ENCODE measurements around the gene MPP3. TPM values are rescaled to one million over a fixed set of nuclear protein-coding genes. Genes with fewer than 3 reads are reported as not detected.

Gene MPP3
- total RNA-seq, 1 experiment from 2014 or later, result 5.7 TPM

DNA sequence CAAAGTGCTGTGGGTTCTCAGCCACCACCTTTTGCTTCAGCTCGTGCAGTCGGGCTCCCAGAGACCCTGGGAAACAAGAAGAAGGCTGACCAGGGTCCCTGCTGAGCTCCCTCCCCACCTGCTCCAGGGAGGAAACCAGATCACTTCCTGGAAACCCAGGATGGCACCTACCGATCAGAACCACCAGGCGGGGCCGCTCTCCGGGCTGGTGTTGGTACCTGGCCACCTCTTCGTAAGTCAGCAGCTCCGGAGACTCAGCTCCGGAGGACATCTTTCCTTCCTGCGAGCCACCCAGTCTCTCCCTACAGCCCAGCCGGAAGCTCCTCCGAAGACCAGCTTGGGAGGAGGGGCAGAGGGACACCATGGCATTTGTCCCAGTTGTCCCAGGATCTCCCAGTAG is 18.9 kb downstream of the MPP3 start:
- Histone ChIP-seq H3K4me3 (ENCODE audit: low read depth, low read length, poor library complexity, severe bottlenecking) (no peak overlapping the region), H3K4me1 (ENCODE audit: insufficient read depth, low read length, poor library complexity, severe bottlenecking) (no peaks in the 10 kb centered on the region), H3K27ac (ENCODE audit: low read depth, low read length, poor library complexity, severe bottlenecking) (no peak overlapping the region), H3K27me3 (replicated peaks; ENCODE audit: insufficient read depth, low read depth, low read length, poor library complexity) (no peaks in the 10 kb centered on the region), H3K36me3 (ENCODE audit: insufficient read depth, low read length, poor library complexity, severe bottlenecking) (no peaks in the 10 kb centered on the region), H3K9me3 (ENCODE audit: low read depth, low read length, poor library complexity, severe bottlenecking) (no peaks in the 10 kb centered on the region)
- DNase-seq (ENCODE audit: low spot score), result no peak
- no TSS peak for BruUV-seq (replicated peaks)
- no peak for TF ChIP-seq EZH2 (IDR thresholded peaks at IDR 0.05; ENCODE audit: borderline replicate concordance, low read depth, low read length, poor library complexity, severe bottlenecking)
- TF ChIP-seq, protein P1, sequence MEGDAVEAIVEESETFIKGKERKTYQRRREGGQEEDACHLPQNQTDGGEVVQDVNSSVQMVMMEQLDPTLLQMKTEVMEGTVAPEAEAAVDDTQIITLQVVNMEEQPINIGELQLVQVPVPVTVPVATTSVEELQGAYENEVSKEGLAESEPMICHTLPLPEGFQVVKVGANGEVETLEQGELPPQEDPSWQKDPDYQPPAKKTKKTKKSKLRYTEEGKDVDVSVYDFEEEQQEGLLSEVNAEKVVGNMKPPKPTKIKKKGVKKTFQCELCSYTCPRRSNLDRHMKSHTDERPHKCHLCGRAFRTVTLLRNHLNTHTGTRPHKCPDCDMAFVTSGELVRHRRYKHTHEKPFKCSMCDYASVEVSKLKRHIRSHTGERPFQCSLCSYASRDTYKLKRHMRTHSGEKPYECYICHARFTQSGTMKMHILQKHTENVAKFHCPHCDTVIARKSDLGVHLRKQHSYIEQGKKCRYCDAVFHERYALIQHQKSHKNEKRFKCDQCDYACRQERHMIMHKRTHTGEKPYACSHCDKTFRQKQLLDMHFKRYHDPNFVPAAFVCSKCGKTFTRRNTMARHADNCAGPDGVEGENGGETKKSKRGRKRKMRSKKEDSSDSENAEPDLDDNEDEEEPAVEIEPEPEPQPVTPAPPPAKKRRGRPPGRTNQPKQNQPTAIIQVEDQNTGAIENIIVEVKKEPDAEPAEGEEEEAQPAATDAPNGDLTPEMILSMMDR (conservative IDR thresholded peaks at IDR 0.05; ENCODE audit: low read depth, low read length), result no peak
- ChIA-PET CTCF (no interaction called here), POLR2A (ENCODE audit: low non-redundant PET) (no interaction called here)
- intact Hi-C loops (cut with micrococcal nuclease; ENCODE audit: unreplicated experiment), result no loop called here

DNA sequence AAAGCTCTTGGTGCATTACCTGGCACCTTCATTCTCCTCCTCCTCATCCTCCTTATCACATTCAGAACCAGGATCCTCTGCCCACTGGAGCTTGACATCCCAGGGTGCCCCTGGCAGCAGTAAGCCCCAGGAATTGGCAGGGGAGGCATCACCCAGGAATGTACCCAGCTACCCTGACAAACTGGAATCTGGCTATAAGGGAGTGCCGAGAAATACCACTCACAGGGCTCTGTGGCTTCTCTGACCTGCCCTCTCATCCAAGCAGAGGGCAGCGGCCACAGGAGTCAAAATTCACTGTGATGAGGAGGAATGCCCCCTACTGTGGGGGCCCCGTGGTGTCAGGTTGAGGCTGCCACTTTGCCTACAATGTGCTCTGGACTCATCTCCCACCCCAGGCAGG is 19.6 kb downstream of the MPP3 start:
- ChIA-PET CTCF (no interaction called here), POLR2A (ENCODE audit: low non-redundant PET) (no interaction called here)
- Histone ChIP-seq H3K36me3 (ENCODE audit: insufficient read depth, low read length, poor library complexity, severe bottlenecking) (no peaks in the 10 kb centered on the region), H3K27ac (ENCODE audit: low read depth, low read length, poor library complexity, severe bottlenecking) (no peak overlapping the region), H3K4me1 (ENCODE audit: insufficient read depth, low read length, poor library complexity, severe bottlenecking) (no peaks in the 10 kb centered on the region), H3K4me3 (ENCODE audit: low read depth, low read length, poor library complexity, severe bottlenecking) (no peak overlapping the region), H3K9me3 (ENCODE audit: low read depth, low read length, poor library complexity, severe bottlenecking) (no peaks in the 10 kb centered on the region), H3K27me3 (replicated peaks; ENCODE audit: insufficient read depth, low read depth, low read length, poor library complexity) (no peaks in the 10 kb centered on the region)
- no peak for TF ChIP-seq EZH2 (IDR thresholded peaks at IDR 0.05; ENCODE audit: borderline replicate concordance, low read depth, low read length, poor library complexity, severe bottlenecking)
- TF ChIP-seq, protein P1 (conservative IDR thresholded peaks at IDR 0.05; ENCODE audit: low read depth, low read length), result no peak
- no peak for DNase-seq (ENCODE audit: low spot score)
- intact Hi-C loops (cut with micrococcal nuclease; ENCODE audit: unreplicated experiment), result no loop called here
- no TSS peak for BruUV-seq (replicated peaks)

DNA sequence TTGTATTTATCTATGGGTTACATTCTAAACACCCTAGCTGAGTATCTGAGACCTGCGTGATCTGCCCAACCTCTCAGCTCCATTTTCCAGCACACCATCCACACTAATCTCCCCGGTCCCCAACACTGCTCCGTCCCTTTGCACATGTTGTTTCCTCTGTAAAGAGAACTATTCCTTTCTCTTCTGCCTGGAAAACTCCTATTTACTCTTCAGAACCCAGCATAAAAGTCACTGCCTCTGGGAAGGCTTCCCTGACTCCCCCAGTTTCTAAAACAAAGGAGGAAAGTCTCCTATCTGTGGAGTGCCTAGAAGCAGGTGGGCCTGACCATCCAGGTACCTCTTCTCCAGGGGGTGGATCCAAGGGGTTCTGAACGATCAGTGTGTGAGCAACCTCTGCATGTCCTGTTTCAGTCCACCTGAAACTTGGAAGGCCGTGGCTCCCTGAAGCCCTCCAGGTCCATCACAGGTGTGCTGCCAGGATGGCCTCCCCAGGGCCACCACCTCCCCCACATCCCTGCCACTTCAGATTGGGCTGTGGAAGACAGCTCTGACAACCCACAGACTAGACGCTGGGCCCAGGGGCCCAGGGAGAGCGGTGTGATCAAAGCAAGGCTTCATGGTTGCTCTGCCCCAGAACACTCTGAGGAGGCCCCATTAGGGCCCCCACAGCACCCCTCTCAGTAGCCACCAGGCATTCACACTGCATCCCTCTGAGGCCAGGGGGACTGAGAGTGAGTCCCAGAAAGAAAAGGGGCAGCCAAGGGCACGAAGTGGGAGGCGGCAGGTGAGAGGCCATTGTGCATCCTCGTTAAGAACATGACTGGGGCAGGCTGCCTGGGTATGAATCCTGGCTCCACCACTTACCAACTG is 20.3 kb downstream of the MPP3 start:
- H3K27ac ChIP-seq (ENCODE audit: low read depth, low read length, poor library complexity, severe bottlenecking), result no peak overlapping the region
- DNase-seq (ENCODE audit: low spot score), result no peak
- ChIA-PET POLR2A (ENCODE audit: low non-redundant PET) (no interaction called here), CTCF (no interaction called here)
- H3K4me1 ChIP-seq (ENCODE audit: insufficient read depth, low read length, poor library complexity, severe bottlenecking), result no peaks in the 10 kb centered on the region
- H3K27me3 ChIP-seq (replicated peaks; ENCODE audit: insufficient read depth, low read depth, low read length, poor library complexity), result no peaks in the 10 kb centered on the region
- no peak overlapping the region for H3K4me3 ChIP-seq (ENCODE audit: low read depth, low read length, poor library complexity, severe bottlenecking)
- intact Hi-C loops (cut with micrococcal nuclease; ENCODE audit: unreplicated experiment), result no loop called here
- TF ChIP-seq EZH2 (IDR thresholded peaks at IDR 0.05; ENCODE audit: borderline replicate concordance, low read depth, low read length, poor library complexity, severe bottlenecking), result no peak
- TF ChIP-seq, protein P1 (conservative IDR thresholded peaks at IDR 0.05; ENCODE audit: low read depth, low read length), result no peak
- BruUV-seq (replicated peaks), result no TSS peak
- H3K36me3 ChIP-seq (ENCODE audit: insufficient read depth, low read length, poor library complexity, severe bottlenecking), result no peaks in the 10 kb centered on the region
- H3K9me3 ChIP-seq (ENCODE audit: low read depth, low read length, poor library complexity, severe bottlenecking), result no peaks in the 10 kb centered on the region

Data from A673 (cell line).